GM21367 (cell line): Measurements from ENCODE around the gene SF3B5.
"Not testable (repeated sequence)": the region's sequence is repeated elsewhere in the genome, so short reads cannot be mapped to it uniquely, and the experiment has no call there.

ENCODE experiments used
- ATAC-seq: cut with Tn5 transposase; IDR thresholded peaks from one replicate; pipeline ENCODE4 v1.9.1; 2021; ENCODE audit not compliant: unreplicated experiment

SF3B5 gene

GRCh38 chr6:144106206-144106605 is 10.8 kb upstream of the SF3B5 start:
- ATAC-seq, result no peak

GRCh38 chr6:144104898-144105487 is 9.6 kb upstream of the SF3B5 start:
- peak; percentile 83 for ATAC-seq

GRCh38 chr6:144104488-144104887 is 9.1 kb upstream of the SF3B5 start:
- no peak for ATAC-seq

- no peak for ATAC-seq
These were observed 7.7 kb upstream of the SF3B5 start for GRCh38 chr6:144103026-144103563.

GRCh38 chr6:144098993-144099392 is 3.6 kb upstream of the SF3B5 start:
- ATAC-seq, result no peak

- ATAC-seq, result no peak
These were observed 641 bp downstream of the SF3B5 start for GRCh38 chr6:144094731-144095133.

GRCh38 chr6:144093658-144094057 is 1.7 kb downstream of the SF3B5 start:
- no peak for ATAC-seq

- no peak for ATAC-seq
These were observed 2.1 kb downstream of the SF3B5 start for GRCh38 chr6:144093236-144093635.

- no peak for ATAC-seq
These were observed 5.0 kb downstream of the SF3B5 start for GRCh38 chr6:144090384-144090783.

- ATAC-seq, result peak; percentile 71
These were observed 7.5 kb downstream of the SF3B5 start for GRCh38 chr6:144087789-144088426.

- ATAC-seq, result no peak
These were observed 8.4 kb downstream of the SF3B5 start for GRCh38 chr6:144086959-144087358.

- ATAC-seq, result no peak
These were observed 12.2 kb downstream of the SF3B5 start for GRCh38 chr6:144083172-144083571.

- not testable (repeated sequence) for ATAC-seq
These were observed 13.0 kb downstream of the SF3B5 start for GRCh38 chr6:144082412-144082811.

GRCh38 chr6:144077871-144078270 is 17.5 kb downstream of the SF3B5 start:
- ATAC-seq, result no peak

GRCh38 chr6:144075875-144076274 is 19.5 kb downstream of the SF3B5 start:
- ATAC-seq, result no peak

GRCh38 chr6:144075187-144075586 is 20.2 kb downstream of the SF3B5 start:
- no peak for ATAC-seq

- ATAC-seq, result no peak
These were observed 22.3 kb downstream of the SF3B5 start for GRCh38 chr6:144073024-144073423.

GRCh38 chr6:144069506-144069905 is 25.9 kb downstream of the SF3B5 start:
- ATAC-seq, result no peak

- ATAC-seq, result no peak
These were observed 26.6 kb downstream of the SF3B5 start for GRCh38 chr6:144068794-144069193.

GRCh38 chr6:144066741-144067484 is 28.5 kb downstream of the SF3B5 start:
- peak; percentile 35 for ATAC-seq

- ATAC-seq, result no peak
These were observed 29.1 kb downstream of the SF3B5 start for GRCh38 chr6:144066255-144066654.

GRCh38 chr6:144065213-144065660 is 30.1 kb downstream of the SF3B5 start:
- no peak for ATAC-seq
